ENCODE results near the gene PLA2R1.

The PLA2R1 gene

GRCh38 chr2:159891917-159892730 is 170.3 kb downstream of the PLA2R1 start:
- no peak for DNase-seq

- DNase-seq = no peak
Measured at GRCh38 chr2:159891267-159891588, 171.2 kb downstream of the PLA2R1 start.

GRCh38 chr2:159890551-159891266 is 171.7 kb downstream of the PLA2R1 start:
- no peak for DNase-seq

GRCh38 chr2:159882130-159882745 is 180.2 kb downstream of the PLA2R1 start:
- DNase-seq = no peak
